ENCODE data around the gene ZNF467.

ZNF467 gene

GRCh38 chr7:149773446-149774236, at the start of gene ZNF467:
Gene ZNF467, minus strand, starts transcription at chr7:149773588. Its CDS starts 2,556 bp downstream, at chr7:149771032.
- DNase-seq (ENCODE audit: low spot score): no peak
- POLR2A ChIA-PET (ENCODE audit: low non-redundant PET): no interaction called here
- CTCF ChIA-PET: no interaction called here
- H3K27ac ChIP-seq: peak within 1 kb of the TSS; percentile 71
- no peak for TF ChIP-seq CTCF (conservative IDR thresholded peaks at IDR 0.05; ENCODE audit: low read depth)

GRCh38 chr7:149822353-149822943, 49.1 kb upstream of the ZNF467 start:
- ChIA-PET POLR2A (ENCODE audit: low non-redundant PET) (no interaction called here), CTCF (no interaction called here)
- no peak for DNase-seq (ENCODE audit: low spot score)
- TF ChIP-seq CTCF (conservative IDR thresholded peaks at IDR 0.05; ENCODE audit: low read depth): no peak
- no peak overlapping the region for H3K27ac ChIP-seq

- CTCF ChIA-PET: no interaction called here
- POLR2A ChIA-PET (ENCODE audit: low non-redundant PET): no interaction called here
Measured at GRCh38 chr7:149821191-149822148, 48.1 kb upstream of the ZNF467 start.

GRCh38 chr7:149820622-149821190, 47.3 kb upstream of the ZNF467 start:
- TF ChIP-seq CTCF (conservative IDR thresholded peaks at IDR 0.05; ENCODE audit: low read depth): no peak
- no peak overlapping the region for H3K27ac ChIP-seq
- CTCF ChIA-PET: no interaction called here
- POLR2A ChIA-PET (ENCODE audit: low non-redundant PET): no interaction called here
- no peak for DNase-seq (ENCODE audit: low spot score)

More at GRCh38 chr7:149821191-149822148, 48.1 kb upstream of the ZNF467 start:
- no peak overlapping the region for H3K27ac ChIP-seq
- no peak for TF ChIP-seq CTCF (conservative IDR thresholded peaks at IDR 0.05; ENCODE audit: low read depth)
- DNase-seq (ENCODE audit: low spot score): no peak

- ChIA-PET CTCF (no interaction called here), POLR2A (ENCODE audit: low non-redundant PET) (no interaction called here)
- no peak for TF ChIP-seq CTCF (conservative IDR thresholded peaks at IDR 0.05; ENCODE audit: low read depth)
Measured at GRCh38 chr7:149819961-149820340, 46.6 kb upstream of the ZNF467 start.

More at GRCh38 chr7:149819961-149820340, 46.6 kb upstream of the ZNF467 start:
- no peak overlapping the region for H3K27ac ChIP-seq
- DNase-seq (ENCODE audit: low spot score): no peak
